ENCODE results near the gene PAN3.
A peak's percentile ranks its signal among the peaks of the same experiment; 100 is the strongest.
"Not testable (repeated sequence)": the region's sequence is repeated elsewhere in the genome, so short reads cannot be mapped to it uniquely, and the experiment has no call there.

Gene PAN3

DNA sequence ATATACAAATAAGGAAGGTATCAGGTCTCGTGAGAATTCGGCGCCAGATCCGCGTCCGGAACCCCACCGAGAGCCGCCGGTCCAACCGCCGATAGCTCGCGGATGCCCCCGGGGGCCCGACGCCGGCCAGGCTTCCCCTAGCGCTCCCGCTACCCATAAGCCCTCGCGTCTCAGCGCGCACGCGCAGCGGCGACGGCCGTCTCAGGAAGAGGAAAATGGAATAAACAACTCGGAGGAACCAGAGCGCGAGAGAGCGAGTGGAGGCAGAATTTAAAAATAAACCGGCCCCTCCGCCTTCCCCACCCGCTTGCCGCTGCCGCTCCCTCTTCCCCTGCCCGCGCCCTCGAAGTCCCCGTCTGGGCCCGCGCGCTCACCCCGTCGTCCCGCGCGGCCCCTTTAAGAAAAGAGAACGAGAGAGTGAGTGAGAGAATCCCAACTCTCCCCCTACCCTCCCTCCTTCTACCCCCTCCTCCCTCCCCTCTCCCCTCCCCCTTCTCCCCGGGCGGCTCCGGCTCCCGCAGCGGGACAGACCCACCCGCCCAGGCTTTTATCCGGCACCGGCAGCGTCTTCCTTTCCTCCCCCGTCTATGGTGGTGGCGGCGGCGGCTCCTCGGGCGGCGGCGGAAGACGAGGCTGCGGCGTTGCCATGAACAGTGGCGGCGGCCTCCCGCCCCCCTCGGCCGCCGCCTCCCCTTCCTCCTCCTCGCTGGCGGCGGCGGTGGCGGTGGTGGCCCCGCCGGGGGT lies at the start of gene PAN3:
Gene PAN3 (plus strand): TSS at position 534 of the 744 bp plus-strand sequence. CDS start 113 bp downstream, at position 647.
- peak; percentile 60 for DNase-seq

DNA sequence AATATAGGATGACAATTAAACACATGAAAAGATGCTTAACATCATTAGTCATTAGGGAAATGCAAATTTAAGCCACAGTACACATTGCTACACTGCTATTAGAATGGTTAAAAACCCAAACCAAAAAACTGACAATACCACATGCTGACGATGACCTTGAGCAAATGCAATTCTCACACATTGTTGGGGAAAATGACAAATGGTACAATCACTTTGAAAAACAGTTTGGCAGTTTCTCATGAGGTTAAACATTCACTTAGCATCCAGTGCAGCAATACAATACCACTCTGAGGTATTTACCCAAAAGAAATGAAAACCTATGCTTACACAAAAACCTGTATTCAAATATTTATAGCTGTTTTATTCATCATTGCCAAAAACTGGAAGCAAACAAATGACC lies 49.3 kb upstream of the PAN3 start:
- DNase-seq = no peak

GRCh38 chr13:28092431-28092830 lies 45.9 kb upstream of the PAN3 start:
- DNase-seq = no peak

- no peak for DNase-seq
Observed at GRCh38 chr13:28093881-28094280, 44.5 kb upstream of the PAN3 start.

- no peak for DNase-seq
Observed at GRCh38 chr13:28094306-28094705, 44.0 kb upstream of the PAN3 start.

- DNase-seq = no peak
Observed at GRCh38 chr13:28097503-28097902, 40.8 kb upstream of the PAN3 start.

GRCh38 chr13:28099396-28100149 lies 38.8 kb upstream of the PAN3 start:
- DNase-seq = no peak

DNA sequence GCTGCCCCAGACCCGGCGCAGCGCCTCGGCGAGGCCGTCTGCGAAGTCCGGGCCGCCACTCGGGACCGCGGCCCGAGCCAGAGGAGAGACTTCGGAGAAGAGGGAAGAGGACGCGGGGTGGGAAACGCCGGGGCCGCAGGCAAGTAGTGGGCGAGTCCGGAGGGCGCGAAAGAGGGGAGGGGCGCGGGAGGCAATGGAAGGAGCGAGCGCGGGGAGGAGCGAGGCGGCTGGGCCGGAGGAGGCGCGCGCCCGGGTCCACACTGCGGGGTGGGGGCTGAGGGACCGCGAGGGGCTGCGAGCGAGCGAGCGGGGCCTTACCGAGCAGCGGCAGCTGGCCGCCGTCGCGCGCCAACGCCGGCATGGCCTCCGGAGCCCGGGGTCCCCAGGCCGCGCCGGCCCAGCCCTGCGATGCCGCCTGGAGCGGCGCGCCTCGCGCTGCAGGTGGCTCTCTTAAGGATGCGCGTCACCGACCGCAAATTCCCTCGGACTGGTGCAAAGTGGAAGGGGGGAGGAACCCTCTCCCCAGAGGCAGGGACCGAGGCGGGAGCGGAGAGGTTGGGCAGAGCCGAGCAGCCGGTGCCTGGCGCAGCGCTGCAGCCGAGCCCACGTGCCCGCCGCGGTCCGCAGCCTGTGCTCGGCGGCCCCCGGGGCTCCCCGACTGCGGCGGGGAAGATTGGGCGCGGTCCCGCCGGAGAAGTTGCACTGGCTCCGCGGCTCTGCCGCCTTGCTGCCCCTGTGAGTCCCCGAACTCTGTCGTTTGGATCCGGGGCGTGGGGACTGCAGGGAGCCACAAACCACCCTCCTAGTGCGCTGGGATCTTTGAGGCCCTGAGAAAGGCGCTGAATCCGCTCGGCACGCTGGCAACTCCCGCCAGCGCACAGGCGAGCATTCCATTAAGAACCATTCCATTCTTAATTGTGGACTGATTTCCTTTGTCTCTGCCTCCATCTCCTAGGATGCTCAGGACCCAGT lies 37.9 kb upstream of the PAN3 start, which contains the start of gene FLT3:
Gene FLT3 (minus strand): TSS at position 427 of the 972 bp plus-strand sequence. CDS start 66 bp downstream, at position 361.
- DNase-seq = no peak

GRCh38 chr13:28101886-28102285 lies 36.5 kb upstream of the PAN3 start:
- not testable (repeated sequence) for DNase-seq

- DNase-seq = no peak
Observed at GRCh38 chr13:28106976-28107375, 31.4 kb upstream of the PAN3 start.

- no peak for DNase-seq
Observed at GRCh38 chr13:28110414-28110813, 27.9 kb upstream of the PAN3 start.

GRCh38 chr13:28116736-28117135 lies 21.6 kb upstream of the PAN3 start:
- DNase-seq = no peak

- DNase-seq = peak; percentile 16
Observed at GRCh38 chr13:28117689-28118377, 20.5 kb upstream of the PAN3 start.

- no peak for DNase-seq
Observed at GRCh38 chr13:28120317-28120716, 18.0 kb upstream of the PAN3 start.

- no peak for DNase-seq
Observed at GRCh38 chr13:28121224-28121623, 17.1 kb upstream of the PAN3 start.

GRCh38 chr13:28128030-28128429 lies 10.3 kb upstream of the PAN3 start:
- DNase-seq = no peak

DNA sequence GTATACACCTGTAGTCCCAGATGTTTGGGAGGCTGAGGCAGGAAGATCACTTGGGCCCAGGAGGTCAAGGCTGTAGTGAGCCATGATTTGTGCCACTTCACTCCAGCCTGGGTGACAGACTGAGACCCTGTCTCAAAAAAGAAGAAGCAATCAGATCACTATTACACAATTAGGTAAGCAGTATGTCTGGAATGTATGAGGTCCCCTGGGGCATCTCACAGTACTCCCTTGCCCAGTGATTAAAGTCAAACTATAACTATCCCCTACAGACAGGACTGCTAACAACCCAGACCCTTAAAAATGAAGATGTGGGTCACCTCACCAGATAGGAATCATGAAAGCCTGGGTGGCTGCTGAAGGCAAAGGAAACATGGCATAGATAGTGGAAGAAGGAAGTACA lies 9.4 kb upstream of the PAN3 start:
- DNase-seq = no peak

- DNase-seq = no peak
Observed at GRCh38 chr13:28129911-28130693, 8.2 kb upstream of the PAN3 start.

DNA sequence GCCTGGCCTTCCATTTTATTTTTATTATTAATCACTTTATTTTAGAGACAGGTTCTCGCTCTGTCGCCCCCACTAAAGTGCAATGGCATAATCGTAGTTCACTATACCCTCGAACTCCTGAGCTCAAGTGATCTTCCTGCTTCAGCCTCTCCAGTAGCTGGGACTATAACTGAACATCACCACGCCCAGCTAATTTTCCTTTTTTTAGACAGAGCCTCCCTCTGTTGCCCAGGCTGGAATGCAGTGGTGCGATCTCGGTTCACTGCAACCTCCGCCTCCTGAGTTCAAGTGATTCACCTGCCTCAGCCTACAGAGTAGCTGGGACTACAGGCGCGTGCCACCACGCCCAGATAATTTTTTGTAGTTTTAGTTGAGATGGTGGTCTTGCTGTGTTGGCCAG lies 6.7 kb upstream of the PAN3 start:
- no peak for DNase-seq

GRCh38 chr13:28136916-28137315 lies 1.4 kb upstream of the PAN3 start:
- DNase-seq = no peak

- DNase-seq = peak; percentile 38
Observed at GRCh38 chr13:28137596-28137995, 749 bp upstream of the PAN3 start.
